ENCODE results near the gene DDR2.

The DDR2 gene

DNA sequence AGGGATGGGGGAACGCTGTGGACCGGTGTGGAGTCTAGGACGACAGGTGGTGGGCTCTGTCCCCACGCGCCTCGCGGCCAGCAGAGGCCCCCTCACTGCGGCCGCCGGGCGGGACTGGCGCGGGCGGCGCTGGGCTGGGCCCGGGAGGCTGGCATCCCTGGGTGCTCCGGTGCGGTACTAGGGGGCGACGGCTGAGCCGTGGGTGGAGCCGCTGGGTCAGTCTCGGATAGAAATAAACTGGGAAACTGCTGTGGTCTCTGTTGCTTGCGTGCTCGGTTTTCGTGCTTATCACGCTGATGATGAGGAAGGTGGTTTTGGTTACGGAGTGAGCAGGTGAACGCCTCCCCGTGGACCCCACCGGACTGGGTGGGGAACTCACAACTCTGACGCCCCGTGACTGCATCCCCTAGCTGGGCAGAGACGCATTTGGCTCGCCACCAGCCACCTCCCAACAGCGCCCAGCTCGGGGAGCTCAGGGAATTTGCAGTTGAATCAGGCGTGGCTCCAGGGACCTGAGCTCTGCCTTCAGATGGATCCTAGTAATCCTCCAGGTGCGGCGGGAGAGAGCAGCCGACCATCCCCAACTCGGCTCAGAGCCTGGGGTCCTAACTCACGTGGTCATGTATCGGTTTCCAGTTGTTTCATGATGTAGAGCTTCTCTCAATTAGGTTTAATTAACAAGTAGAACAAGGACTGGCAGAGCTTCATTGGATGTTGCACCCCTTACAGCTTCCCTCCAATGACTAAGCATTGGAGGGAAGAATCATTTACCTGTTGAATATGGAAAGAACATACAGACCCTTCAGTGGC lies 190.3 kb downstream of the DDR2 start:
- TF ChIP-seq EZH2 (IDR thresholded peaks at IDR 0.05) (no peak), FOXP2 (optimal IDR thresholded peaks at IDR 0.05; ENCODE audit: control extremely low read depth, extremely low read length, insufficient read depth) (no peak), POLR2AphosphoS5 (IDR thresholded peaks at IDR 0.05; ENCODE audit: borderline replicate concordance, low read depth, low read length) (no peak)
- DNase-seq (ENCODE audit: low read depth, low spot score), result no peak
- H3K27ac ChIP-seq, result no peak overlapping the region
- no peaks in the 10 kb centered on the region for H3K36me3 ChIP-seq (ENCODE audit: insufficient read depth, low read length)
- H3K9ac ChIP-seq (ENCODE audit: insufficient read length), result no peak overlapping the region
- no peak overlapping the region for H3K4me3 ChIP-seq
- no peaks in the 10 kb centered on the region; the same call in 1 of the 2 replicates for H3K9me3 ChIP-seq (ENCODE audit: low read depth, low read length)

DNA sequence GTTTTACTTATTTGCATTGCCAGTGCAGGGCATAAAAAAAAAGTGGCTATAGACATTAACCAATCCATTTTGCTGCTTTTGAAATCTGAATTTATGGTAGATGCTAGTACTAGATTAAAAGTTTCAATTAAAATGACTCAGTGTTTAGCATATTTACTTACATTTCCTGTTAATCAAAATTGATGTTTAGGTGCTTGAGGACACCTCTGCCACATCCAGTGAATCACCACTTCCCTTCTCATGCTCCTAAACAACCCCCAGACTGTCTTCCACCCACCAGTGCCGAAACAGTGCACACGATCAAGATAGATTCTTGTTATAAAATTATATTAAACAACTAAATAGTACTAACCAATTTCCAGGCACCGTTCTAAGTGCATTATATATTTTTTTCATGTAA lies 191.0 kb downstream of the DDR2 start:
- Histone ChIP-seq H3K27ac (peak overlapping the region; percentile 3; the same call in 1 of the 2 replicates), H3K9me3 (ENCODE audit: low read depth, low read length) (no peaks in the 10 kb centered on the region; the same call in 1 of the 2 replicates), H3K36me3 (ENCODE audit: insufficient read depth, low read length) (no peaks in the 10 kb centered on the region), H3K4me3 (no peak overlapping the region), H3K9ac (ENCODE audit: insufficient read length) (no peak overlapping the region)
- no peak for TF ChIP-seq FOXP2 (optimal IDR thresholded peaks at IDR 0.05; ENCODE audit: control extremely low read depth, extremely low read length, insufficient read depth)
- TF ChIP-seq EZH2 (IDR thresholded peaks at IDR 0.05), result no peak
- TF ChIP-seq POLR2AphosphoS5 (IDR thresholded peaks at IDR 0.05; ENCODE audit: borderline replicate concordance, low read depth, low read length), result no peak
- no peak for DNase-seq (ENCODE audit: low read depth, low spot score)

DNA sequence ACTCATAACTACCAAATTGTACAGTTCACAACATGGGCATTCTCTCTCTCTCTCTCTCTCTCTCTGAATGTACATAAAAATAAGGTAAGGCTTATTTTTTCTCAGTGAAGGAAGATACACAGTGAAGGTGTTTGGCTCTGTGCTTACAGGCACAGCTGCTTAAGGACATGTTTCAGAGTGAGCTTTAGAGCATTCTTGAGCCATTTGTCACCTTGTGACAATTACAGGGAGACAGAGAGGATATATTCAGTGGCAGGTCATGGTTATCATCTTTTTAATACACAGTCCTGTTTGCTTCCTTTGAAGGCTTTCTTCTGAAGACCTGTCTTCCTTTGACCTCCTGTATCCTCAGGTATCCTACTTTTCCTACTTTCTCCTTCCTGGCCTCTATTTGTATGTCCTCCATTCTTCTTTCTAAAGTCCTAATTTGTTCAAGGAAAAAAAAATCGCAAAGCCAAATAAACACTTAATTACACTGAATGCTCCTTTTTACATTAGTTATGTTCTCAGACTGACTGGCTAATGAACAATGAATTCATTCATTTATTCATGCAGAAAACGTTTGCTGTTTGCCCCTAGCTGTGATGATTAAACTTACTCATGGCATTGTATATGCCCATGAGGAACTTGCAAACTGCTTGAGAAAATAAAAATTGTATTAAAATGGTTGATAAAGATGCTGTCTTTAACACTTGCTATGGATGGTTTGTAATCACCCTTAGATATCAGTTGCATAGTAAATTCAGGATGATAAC lies 191.7 kb downstream of the DDR2 start:
- no peak for DNase-seq (ENCODE audit: low read depth, low spot score)
- TF ChIP-seq EZH2 (IDR thresholded peaks at IDR 0.05) (no peak), POLR2AphosphoS5 (IDR thresholded peaks at IDR 0.05; ENCODE audit: borderline replicate concordance, low read depth, low read length) (no peak), FOXP2 (optimal IDR thresholded peaks at IDR 0.05; ENCODE audit: control extremely low read depth, extremely low read length, insufficient read depth) (no peak)

DNA sequence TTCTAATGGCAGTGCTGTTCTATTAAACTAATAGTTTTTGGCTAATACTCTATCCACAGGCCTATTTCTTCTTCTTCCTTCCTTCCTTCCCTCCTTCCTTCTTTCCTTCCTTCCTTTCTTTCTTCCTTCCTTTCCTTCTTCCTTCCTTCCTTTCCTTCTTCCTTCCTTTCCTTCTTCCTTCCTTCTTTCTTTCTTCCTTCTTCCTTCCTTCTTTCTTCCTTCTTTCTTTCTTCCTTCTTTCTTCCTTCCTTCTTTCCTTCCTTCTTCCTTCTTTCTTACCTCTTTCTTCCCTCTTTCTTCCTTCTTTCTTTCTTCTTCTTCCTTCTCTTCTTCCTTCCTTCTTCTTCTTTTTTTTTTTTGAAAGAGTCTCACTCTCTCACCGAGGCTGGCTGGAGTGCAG lies 197.0 kb downstream of the DDR2 start:
- Histone ChIP-seq H3K36me3 (ENCODE audit: insufficient read depth, low read length) (no peaks in the 10 kb centered on the region), H3K9ac (ENCODE audit: insufficient read length) (no peak overlapping the region), H3K4me3 (no peak overlapping the region), H3K9me3 (ENCODE audit: low read depth, low read length) (no peaks in the 10 kb centered on the region; the same call in 1 of the 2 replicates), H3K27ac (no peak overlapping the region)
- no peak for DNase-seq (ENCODE audit: low read depth, low spot score)
- TF ChIP-seq EZH2 (IDR thresholded peaks at IDR 0.05) (no peak), FOXP2 (optimal IDR thresholded peaks at IDR 0.05; ENCODE audit: control extremely low read depth, extremely low read length, insufficient read depth) (no peak), POLR2AphosphoS5 (IDR thresholded peaks at IDR 0.05; ENCODE audit: borderline replicate concordance, low read depth, low read length) (no peak)

More for the DNA sequence above, 191.7 kb downstream of the DDR2 start:
- H3K36me3 ChIP-seq (ENCODE audit: insufficient read depth, low read length), result no peaks in the 10 kb centered on the region
- H3K9ac ChIP-seq (ENCODE audit: insufficient read length), result no peak overlapping the region
- H3K27ac ChIP-seq, result peak overlapping the region; percentile 3; the same call in 1 of the 2 replicates
- H3K9me3 ChIP-seq (ENCODE audit: low read depth, low read length), result no peaks in the 10 kb centered on the region; the same call in 1 of the 2 replicates
- H3K4me3 ChIP-seq, result no peak overlapping the region

DNA sequence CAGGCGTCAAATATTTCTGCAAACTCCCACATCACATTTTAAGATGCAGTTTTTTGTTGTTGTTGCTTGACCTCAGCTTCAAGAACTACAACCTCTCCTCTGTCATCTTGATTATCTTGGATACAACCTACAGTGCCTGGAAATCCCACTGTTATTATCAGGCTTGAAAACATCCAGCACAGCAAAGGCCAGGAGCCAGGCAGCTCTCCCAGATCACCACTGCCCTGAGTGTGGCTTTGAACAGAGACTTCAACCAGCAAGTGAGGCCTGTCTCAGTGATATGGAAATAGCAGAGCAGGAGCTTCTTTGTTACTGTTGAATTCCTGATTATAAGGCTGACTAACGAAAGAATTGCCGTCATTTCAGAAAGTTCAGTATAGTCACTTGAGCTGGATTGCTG lies 200.2 kb downstream of the DDR2 start:
- H3K9me3 ChIP-seq (ENCODE audit: low read depth, low read length), result no peaks in the 10 kb centered on the region; the same call in 1 of the 2 replicates
- H3K4me3 ChIP-seq, result no peak overlapping the region
- H3K27ac ChIP-seq, result no peak overlapping the region
- no peak for TF ChIP-seq POLR2AphosphoS5 (IDR thresholded peaks at IDR 0.05; ENCODE audit: borderline replicate concordance, low read depth, low read length)
- no peak for TF ChIP-seq FOXP2 (optimal IDR thresholded peaks at IDR 0.05; ENCODE audit: control extremely low read depth, extremely low read length, insufficient read depth)
- TF ChIP-seq EZH2 (IDR thresholded peaks at IDR 0.05), result no peak
- no peak for DNase-seq (ENCODE audit: low read depth, low spot score)
- H3K9ac ChIP-seq (ENCODE audit: insufficient read length), result no peak overlapping the region
- no peaks in the 10 kb centered on the region for H3K36me3 ChIP-seq (ENCODE audit: insufficient read depth, low read length)

DNA sequence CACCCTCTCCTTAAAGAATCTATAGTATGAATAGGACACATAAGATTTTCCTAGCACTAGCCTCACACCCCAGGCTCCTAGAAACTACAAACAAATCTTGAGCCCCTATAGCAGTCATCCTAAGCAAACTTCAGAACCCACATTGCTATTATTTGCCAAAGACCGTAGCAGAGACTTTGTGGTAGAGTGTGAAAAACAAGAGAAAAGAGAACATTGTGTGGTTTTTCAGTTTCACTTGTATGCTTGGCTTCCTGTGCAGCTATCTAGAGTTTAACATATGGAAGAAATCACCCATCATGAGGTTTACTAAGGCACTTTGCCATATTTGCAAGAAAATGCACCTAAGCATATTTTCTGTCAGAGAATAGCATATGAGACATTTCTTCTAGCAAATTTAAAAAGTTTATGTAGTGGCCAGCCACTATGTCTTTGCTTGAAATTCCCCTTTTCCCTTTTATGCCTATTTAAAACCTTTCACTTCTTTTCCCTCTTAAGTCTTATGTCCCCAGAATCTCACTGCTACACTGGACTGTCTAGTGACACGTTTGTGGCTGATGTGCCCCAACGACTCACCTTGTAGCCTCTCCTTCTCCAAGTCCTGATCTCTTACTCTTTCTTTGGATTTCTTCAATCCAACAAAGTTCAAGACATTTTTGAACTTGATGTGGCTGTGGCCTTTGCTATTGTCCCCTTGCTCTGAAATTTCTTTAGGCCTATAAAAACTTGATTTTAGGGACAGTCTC lies 203.1 kb downstream of the DDR2 start:
- no peak for DNase-seq (ENCODE audit: low read depth, low spot score)
- Histone ChIP-seq H3K9ac (ENCODE audit: insufficient read length) (no peak overlapping the region), H3K9me3 (ENCODE audit: low read depth, low read length) (no peaks in the 10 kb centered on the region; the same call in 1 of the 2 replicates), H3K4me3 (no peak overlapping the region), H3K27ac (peak overlapping the region; percentile 29), H3K36me3 (ENCODE audit: insufficient read depth, low read length) (no peaks in the 10 kb centered on the region)
- TF ChIP-seq EZH2 (IDR thresholded peaks at IDR 0.05) (no peak), FOXP2 (optimal IDR thresholded peaks at IDR 0.05; ENCODE audit: control extremely low read depth, extremely low read length, insufficient read depth) (no peak), POLR2AphosphoS5 (IDR thresholded peaks at IDR 0.05; ENCODE audit: borderline replicate concordance, low read depth, low read length) (no peak)
